GM19025 (cell line): Measurements from ENCODE around the gene S1PR4.
A peak's percentile ranks its signal among the peaks of the same experiment; 100 is the strongest.
"Not testable (repeated sequence)": the region's sequence is repeated elsewhere in the genome, so short reads cannot be mapped to it uniquely, and the experiment has no call there.

Experiments
- ATAC-seq: cut with Tn5 transposase; IDR thresholded peaks from one replicate; pipeline ENCODE4 v1.9.1; 2021; ENCODE audit warnings: mild to moderate bottlenecking, low read depth, moderate library complexity; ENCODE audit not compliant: unreplicated experiment

The S1PR4 gene

GRCh38 chr19:3176715-3177501, 1.7 kb upstream of the S1PR4 start:
- ATAC-seq, result no peak

- ATAC-seq, result peak; percentile 16
These were observed 587 bp downstream of the S1PR4 start for GRCh38 chr19:3178973-3179738.

- no peak for ATAC-seq
These were observed 1.2 kb downstream of the S1PR4 start for GRCh38 chr19:3179739-3180293.

GRCh38 chr19:3183721-3184641, 5.4 kb downstream of the S1PR4 start:
- ATAC-seq, result no peak

GRCh38 chr19:3184847-3185460, 6.4 kb downstream of the S1PR4 start:
- ATAC-seq, result peak; percentile 4

- peak; percentile 75 for ATAC-seq
These were observed 7.0 kb downstream of the S1PR4 start, which contains the start of gene NCLN for GRCh38 chr19:3185461-3186159. Gene NCLN, plus strand, starts transcription at chr19:3185930. Its CDS starts 101 bp downstream, at chr19:3186031.

- ATAC-seq, result no peak
These were observed 7.7 kb downstream of the S1PR4 start for GRCh38 chr19:3186160-3186688.

- ATAC-seq, result no peak
These were observed 8.5 kb downstream of the S1PR4 start for GRCh38 chr19:3186891-3187661.

- no peak for ATAC-seq
These were observed 9.3 kb downstream of the S1PR4 start for GRCh38 chr19:3187662-3188511.

- no peak for ATAC-seq
These were observed 10.3 kb downstream of the S1PR4 start for GRCh38 chr19:3188627-3189596.

GRCh38 chr19:3189702-3190469, 11.3 kb downstream of the S1PR4 start:
- ATAC-seq, result no peak

- ATAC-seq, result no peak
These were observed 11.9 kb downstream of the S1PR4 start for GRCh38 chr19:3190470-3190770.

- ATAC-seq, result no peak
These were observed 12.6 kb downstream of the S1PR4 start for GRCh38 chr19:3190921-3191805.

- not testable (repeated sequence) for ATAC-seq
These were observed 13.2 kb downstream of the S1PR4 start for GRCh38 chr19:3191806-3192104.

- no peak for ATAC-seq
These were observed 13.7 kb downstream of the S1PR4 start for GRCh38 chr19:3192228-3192635.
